GM12801 (cell line): ENCODE measurements around the gene TSPAN18.

ENCODE experiments used
- TF ChIP-seq, protein P1 (sequence below): IDR thresholded peaks from one replicate; pipeline ENCODE4 v1.5.1; 2011; ENCODE audit warnings: control low read depth; ENCODE audit not compliant: insufficient read length; ENCODE audit errors: extremely low read depth

Gene TSPAN18

DNA sequence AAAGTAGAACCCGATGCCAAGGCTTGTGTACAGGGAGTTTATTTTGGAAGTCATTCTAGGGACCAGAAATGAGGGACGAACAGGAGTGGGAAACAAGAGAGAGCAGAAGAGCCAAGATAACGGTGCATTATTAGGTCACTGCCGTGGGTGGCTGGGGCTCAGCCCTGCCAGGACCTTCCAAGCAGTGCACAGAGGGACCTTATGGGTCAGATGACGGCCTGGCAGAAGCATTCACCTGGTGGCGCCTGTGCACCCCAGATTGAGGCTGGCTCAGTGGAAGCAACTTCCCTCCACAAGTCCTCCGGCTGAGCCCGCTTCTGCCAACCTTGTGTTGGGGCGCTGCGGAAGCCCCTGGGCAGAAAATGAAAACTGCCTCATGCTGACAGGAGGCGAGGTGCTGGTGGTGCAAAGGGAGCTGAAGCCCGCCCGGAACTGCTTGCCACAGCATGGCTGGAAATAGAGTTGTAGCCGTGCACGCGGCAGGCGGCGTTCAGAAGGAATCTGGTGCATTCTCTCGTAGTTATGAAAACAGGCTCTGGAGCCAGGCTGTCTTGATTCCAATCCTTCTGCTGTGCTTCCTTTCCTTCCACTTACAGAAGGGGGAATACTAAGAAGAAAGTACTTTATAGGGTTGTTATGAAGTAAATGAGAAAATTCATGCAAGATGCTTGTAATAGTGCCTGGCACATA lies 246.1 kb downstream of the TSPAN18 start:
- TF ChIP-seq, protein P1, sequence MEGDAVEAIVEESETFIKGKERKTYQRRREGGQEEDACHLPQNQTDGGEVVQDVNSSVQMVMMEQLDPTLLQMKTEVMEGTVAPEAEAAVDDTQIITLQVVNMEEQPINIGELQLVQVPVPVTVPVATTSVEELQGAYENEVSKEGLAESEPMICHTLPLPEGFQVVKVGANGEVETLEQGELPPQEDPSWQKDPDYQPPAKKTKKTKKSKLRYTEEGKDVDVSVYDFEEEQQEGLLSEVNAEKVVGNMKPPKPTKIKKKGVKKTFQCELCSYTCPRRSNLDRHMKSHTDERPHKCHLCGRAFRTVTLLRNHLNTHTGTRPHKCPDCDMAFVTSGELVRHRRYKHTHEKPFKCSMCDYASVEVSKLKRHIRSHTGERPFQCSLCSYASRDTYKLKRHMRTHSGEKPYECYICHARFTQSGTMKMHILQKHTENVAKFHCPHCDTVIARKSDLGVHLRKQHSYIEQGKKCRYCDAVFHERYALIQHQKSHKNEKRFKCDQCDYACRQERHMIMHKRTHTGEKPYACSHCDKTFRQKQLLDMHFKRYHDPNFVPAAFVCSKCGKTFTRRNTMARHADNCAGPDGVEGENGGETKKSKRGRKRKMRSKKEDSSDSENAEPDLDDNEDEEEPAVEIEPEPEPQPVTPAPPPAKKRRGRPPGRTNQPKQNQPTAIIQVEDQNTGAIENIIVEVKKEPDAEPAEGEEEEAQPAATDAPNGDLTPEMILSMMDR: no peak

DNA sequence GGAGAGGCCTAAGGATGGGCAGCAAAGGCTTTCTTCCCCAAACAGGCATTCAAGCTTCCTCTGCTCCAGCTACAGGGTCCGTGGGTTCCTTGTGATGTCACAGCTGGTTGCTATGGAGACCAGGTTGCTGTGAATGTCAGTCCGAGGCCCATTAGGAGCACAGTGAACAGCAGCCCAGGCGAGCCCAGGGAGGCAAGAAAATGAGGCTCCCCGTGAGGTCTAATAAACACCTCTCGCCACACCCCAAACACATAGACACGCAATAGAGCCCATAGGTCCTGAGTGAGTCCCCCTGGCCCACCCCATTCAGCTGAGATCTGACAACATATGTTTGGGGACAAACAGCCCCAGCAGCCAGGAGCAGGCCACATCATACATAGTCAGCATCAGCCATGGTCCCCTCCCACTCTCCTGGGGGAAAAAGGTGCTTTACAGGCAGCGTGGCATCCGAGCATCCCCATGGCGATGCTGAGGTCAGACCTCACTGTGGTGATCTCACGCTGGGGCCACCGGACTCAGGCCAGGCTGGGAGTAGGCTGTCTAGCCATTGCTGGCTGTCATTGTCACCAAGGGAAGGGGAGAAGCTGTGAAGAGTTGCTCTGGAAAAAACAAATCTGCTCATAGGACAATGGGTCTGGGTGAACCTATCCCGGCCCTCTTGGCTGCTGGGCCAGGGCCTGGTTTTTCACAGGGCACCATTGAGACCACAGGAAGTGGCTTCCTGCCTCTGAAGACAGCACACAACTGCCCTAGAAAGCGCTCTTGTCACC lies 247.1 kb downstream of the TSPAN18 start:
- TF ChIP-seq, protein P1: no peak

DNA sequence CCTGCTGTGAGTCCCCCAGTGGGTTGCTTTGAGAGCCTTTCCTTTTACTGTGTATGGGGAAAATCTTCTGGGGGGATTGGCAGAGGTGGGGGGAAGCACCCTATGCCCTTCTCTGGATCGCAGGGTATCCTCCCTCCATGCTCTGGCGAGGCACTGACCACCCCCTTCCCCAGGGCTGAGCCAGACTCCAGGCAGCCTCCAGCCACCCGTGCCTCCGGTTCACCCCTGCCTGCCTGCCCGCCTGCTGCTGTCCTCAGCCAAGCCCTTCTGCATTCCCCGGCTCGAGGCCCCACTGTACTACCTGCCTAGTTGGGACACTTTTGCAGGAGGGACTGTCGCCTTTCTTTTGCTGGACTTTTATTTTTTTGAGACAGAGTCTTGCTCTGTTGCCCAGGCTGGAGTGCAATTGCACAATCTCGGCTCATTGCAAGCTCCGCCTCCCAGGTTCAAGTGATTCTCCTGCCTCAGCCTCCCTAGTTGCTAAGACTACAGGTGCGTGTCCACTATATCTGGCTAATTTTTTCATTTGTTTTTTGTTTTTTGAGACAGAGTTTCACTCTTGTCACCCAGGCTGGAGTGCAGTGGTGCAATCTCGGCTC lies 247.7 kb downstream of the TSPAN18 start:
- TF ChIP-seq, protein P1: no peak

DNA sequence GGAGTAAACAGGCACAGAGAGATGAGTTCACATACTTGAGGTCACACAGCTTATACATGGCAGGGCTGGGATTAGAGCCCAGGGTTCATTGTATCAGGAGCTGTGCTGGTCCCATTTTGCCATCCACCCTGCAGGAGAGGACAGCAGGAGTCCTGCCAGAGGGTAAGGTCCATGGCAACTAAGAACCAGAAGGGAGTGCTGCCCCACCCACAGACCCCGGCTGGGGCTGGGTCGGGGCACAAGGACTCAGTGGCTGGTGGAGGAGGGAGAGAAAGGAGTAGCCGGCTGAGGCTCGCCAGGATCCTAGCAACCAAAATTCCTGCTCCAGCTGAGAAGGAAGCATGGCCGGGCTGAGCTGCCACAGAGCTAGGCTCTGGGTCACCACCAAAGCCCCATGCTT lies 249.8 kb downstream of the TSPAN18 start:
- TF ChIP-seq, protein P1: no peak

DNA sequence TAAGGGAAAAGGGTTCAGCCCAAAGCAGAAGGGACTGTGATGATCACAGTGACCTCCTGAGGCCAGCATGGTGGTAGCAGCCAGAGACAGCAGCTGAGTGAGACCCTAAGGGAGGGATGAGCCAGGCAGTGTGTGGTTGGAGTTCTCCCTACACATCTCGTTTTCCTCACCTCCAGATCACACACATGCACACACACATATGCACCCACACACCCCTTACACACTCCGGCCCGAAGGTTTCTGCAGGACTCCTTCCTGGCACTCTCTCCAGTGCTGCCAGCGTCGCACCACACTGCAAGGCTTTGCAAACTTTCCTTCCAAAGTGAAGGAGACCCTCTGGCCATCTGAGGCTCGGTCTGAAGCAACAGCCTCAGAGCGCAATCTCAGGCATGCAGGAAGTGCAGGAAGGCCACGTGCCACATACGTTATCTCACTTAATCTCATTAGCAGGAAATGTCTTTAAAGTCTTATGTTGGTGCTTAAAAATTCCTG lies 250.8 kb downstream of the TSPAN18 start:
- TF ChIP-seq, protein P1: no peak

DNA sequence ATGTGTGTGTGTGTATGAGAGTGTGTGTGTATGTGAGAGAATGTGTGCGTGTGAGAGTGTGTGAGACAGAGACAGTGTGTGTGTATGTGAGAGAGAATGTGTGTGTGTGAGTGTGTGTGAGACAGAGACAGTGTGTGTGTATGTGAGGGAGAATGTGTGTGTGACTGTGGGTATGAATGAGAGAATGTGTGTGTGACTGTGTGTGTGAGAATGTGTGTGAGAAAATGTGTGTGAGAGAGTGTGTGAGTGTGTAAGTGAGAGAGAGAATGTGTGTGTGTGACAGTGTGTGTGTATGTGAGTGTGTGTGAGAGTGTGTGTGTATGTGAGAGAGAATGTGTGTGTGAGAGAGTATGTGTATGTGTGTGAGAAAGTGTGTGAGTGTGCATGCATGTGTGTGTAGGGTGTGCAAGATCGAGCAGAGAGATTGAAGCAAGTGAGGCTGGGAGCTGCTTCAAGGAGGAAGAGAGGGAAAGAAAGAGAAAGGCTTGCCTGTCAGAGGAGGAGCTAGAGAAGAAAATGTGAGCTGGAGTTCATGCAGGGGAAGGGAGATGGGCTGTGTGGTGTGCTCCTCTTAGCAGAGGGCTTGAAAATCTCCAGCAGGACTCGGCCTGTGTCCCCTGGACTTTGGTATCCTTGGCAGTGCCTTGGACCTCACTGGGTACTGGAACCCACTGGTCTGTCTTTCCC lies 251.7 kb downstream of the TSPAN18 start:
- TF ChIP-seq, protein P1: no peak

DNA sequence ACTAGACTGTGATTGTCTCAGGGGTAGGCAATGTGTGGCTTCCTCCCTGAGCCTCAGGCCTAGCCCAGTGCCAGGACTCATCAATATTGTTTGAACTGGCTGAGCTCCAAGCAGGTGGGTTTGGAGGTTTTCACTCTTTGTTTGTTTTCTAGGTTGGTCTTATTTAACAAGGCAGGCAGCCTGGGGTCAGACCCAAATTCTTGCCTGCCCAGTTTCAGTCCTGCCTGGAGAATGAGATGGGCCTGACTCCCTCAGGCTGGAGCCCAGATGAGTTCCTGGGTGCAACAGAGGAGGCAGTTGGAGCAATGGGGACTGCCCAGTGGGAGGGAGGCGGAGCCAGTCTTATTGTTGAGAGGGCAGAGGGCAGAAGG lies 252.2 kb downstream of the TSPAN18 start:
- TF ChIP-seq, protein P1: no peak
